RWPE2 (cell line): ENCODE results near the gene LRIT2.

Experiments
- ATAC-seq: fragments of 200-7000 bp; cut with Tn5 transposase; 3 replicates; pipeline ENCODE4 v1.9.1; 2021; ENCODE audit warnings: low read depth
- DNase-seq: peaks from one replicate; pipeline ENCODE4 v3.0.0-alpha.2; 2020; ENCODE audit warnings: low spot score
- H3K27ac ChIP-seq: fragments of 450-650 bp; 2 replicates; pipeline ENCODE4 v1.5.1; 2017; ENCODE audit warnings: mild to moderate bottlenecking; ENCODE audit not compliant: poor library complexity, severe bottlenecking
- H3K27me3 ChIP-seq: fragments of 250-450 bp; sonication (Bioruptor Pico); 2 replicates; pipeline ENCODE4 v1.5.1; 2021; ENCODE audit warnings: mild to moderate bottlenecking, moderate library complexity; ENCODE audit not compliant: insufficient read depth, poor library complexity, severe bottlenecking
- H3K36me3 ChIP-seq: fragments of 250-450 bp; sonication (Bioruptor Pico); 2 replicates; pipeline ENCODE4 v1.5.1; 2020; ENCODE audit warnings: low read depth, mild to moderate bottlenecking, moderate library complexity
- H3K4me1 ChIP-seq: fragments of 250-450 bp; sonication (Bioruptor Pico); 2 replicates; pipeline ENCODE4 v1.5.1; 2021; ENCODE audit warnings: mild to moderate bottlenecking, moderate library complexity; ENCODE audit not compliant: insufficient read depth, poor library complexity, severe bottlenecking
- H3K4me3 ChIP-seq: fragments of 250-450 bp; sonication (Bioruptor Pico); 2 replicates; pipeline ENCODE4 v1.5.1; 2021; ENCODE audit warnings: mild to moderate bottlenecking, moderate library complexity; ENCODE audit not compliant: severe bottlenecking
- H3K9me3 ChIP-seq: fragments of 250-450 bp; sonication (Bioruptor Pico); 2 replicates; pipeline ENCODE4 v1.5.1; 2021; ENCODE audit warnings: mild to moderate bottlenecking, moderate library complexity; ENCODE audit not compliant: severe bottlenecking
- CTCF ChIP-seq: fragments of 450-650 bp; IDR thresholded peaks from one replicate; pipeline ENCODE4 v1.5.1; 2017; ENCODE audit warnings: mild to moderate bottlenecking, moderate library complexity; ENCODE audit not compliant: poor library complexity, severe bottlenecking

LRIT2 gene

GRCh38 chr10:84233940-84234339, 8.6 kb upstream of the LRIT2 start:
- Histone ChIP-seq H3K4me1 (no peaks in the 10 kb centered on the region), H3K9me3 (no peaks in the 10 kb centered on the region), H3K27ac (no peak overlapping the region), H3K36me3 (no peaks in the 10 kb centered on the region), H3K27me3 (no peaks in the 10 kb centered on the region), H3K4me3 (no peak overlapping the region)
- DNase-seq (no peak), ATAC-seq (no peak)
- no peak for TF ChIP-seq CTCF

GRCh38 chr10:84232376-84232775, 7.0 kb upstream of the LRIT2 start:
- DNase-seq, result no peak
- no peak for TF ChIP-seq CTCF
- no peak for ATAC-seq

GRCh38 chr10:84230359-84230758, 5.0 kb upstream of the LRIT2 start:
- Histone ChIP-seq H3K4me1 (no peaks in the 10 kb centered on the region), H3K27me3 (no peaks in the 10 kb centered on the region), H3K36me3 (no peaks in the 10 kb centered on the region), H3K9me3 (no peaks in the 10 kb centered on the region), H3K27ac (no peak overlapping the region), H3K4me3 (no peak overlapping the region)
- no peak for DNase-seq
- ATAC-seq, result no peak
- no peak for TF ChIP-seq CTCF

More at GRCh38 chr10:84232376-84232775, 7.0 kb upstream of the LRIT2 start:
- Histone ChIP-seq H3K36me3 (no peaks in the 10 kb centered on the region), H3K27me3 (no peaks in the 10 kb centered on the region), H3K4me3 (no peak overlapping the region), H3K4me1 (no peaks in the 10 kb centered on the region), H3K9me3 (no peaks in the 10 kb centered on the region), H3K27ac (no peak overlapping the region)

- DNase-seq (no peak), ATAC-seq (no peak)
- Histone ChIP-seq H3K27ac (no peak overlapping the region), H3K4me3 (no peak overlapping the region), H3K4me1 (no peaks in the 10 kb centered on the region), H3K36me3 (no peaks in the 10 kb centered on the region), H3K27me3 (no peaks in the 10 kb centered on the region), H3K9me3 (no peaks in the 10 kb centered on the region)
- no peak for TF ChIP-seq CTCF
Measured at GRCh38 chr10:84227810-84228209, 2.5 kb upstream of the LRIT2 start.

- no peaks in the 10 kb centered on the region for H3K9me3 ChIP-seq
- no peaks in the 10 kb centered on the region for H3K36me3 ChIP-seq
- no peak for ATAC-seq
- no peak for DNase-seq
- no peak overlapping the region for H3K4me3 ChIP-seq
- H3K27me3 ChIP-seq, result no peaks in the 10 kb centered on the region
- TF ChIP-seq CTCF, result no peak
- H3K4me1 ChIP-seq, result no peaks in the 10 kb centered on the region
- H3K27ac ChIP-seq, result no peak overlapping the region
Measured at GRCh38 chr10:84226616-84227015, 1.3 kb upstream of the LRIT2 start.
